ENCODE data around the gene IQCH.

The IQCH gene

GRCh38 chr15:67300266-67301025, 45.9 kb downstream of the IQCH start:
- no peak for DNase-seq (ENCODE audit: low read depth)

DNA sequence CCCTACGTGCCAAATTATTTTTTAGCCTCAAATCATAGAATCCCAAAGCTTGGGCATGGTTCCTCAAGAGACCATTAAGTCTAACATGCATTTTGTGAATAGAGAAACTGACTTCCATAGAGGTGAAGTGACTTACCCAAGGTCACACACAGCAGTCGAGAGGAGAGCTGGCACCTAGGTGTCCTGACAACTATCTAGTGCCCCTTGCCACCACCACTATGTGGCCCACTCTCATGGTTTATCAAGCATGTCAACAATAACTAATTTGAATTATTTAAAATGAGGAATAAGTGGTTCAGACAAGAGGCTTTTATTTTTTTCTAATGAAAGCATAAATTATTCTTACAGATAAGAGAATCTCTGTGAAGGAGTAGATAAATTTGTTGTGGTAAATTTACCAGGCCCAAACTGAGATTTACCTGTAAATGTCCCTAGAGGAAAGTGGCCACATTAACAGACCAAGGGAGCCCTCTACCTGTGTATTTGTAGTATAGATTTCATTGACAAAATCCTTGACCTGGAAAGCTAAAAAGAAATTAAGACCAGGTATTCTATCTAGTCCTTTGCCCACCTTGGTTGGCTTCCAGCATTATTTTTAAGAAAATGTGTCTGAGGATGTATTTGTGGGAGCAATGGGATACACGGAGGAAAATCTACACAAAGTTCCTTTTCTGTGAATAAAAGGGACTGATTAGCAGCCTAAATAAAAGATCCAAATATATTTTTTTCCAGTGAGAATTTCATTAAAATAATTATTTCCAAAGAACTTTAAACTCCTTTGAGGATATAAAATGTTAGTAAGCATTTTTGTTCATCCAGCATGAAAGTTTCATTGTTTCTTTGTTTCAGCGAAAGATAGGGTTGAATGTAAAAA, 49.1 kb downstream of the IQCH start:
- peak; percentile 35 for DNase-seq (ENCODE audit: low read depth)

DNA sequence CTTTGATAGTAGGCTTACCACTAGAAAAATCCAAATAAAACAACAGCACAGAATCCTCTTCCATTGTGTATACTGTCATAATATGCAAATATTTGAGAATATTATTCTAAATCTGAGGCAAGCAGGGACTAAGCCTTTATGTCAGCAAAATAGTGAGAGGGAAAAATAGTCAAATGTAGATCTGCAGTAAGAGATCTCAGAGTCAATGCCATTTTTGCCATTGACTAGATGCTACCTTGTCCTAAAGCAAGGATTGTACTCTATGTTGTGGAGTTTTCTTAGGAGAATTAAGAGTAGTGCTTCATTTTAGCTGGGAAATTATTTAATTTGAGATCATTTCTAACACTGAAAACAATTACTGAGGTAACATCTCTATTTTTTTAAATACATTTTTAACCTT, 50.2 kb downstream of the IQCH start:
- DNase-seq (ENCODE audit: low read depth): no peak

GRCh38 chr15:67305506-67305905, 50.9 kb downstream of the IQCH start:
- no peak for DNase-seq (ENCODE audit: low read depth)

GRCh38 chr15:67307156-67307555, 52.6 kb downstream of the IQCH start:
- no peak for DNase-seq (ENCODE audit: low read depth)

DNA sequence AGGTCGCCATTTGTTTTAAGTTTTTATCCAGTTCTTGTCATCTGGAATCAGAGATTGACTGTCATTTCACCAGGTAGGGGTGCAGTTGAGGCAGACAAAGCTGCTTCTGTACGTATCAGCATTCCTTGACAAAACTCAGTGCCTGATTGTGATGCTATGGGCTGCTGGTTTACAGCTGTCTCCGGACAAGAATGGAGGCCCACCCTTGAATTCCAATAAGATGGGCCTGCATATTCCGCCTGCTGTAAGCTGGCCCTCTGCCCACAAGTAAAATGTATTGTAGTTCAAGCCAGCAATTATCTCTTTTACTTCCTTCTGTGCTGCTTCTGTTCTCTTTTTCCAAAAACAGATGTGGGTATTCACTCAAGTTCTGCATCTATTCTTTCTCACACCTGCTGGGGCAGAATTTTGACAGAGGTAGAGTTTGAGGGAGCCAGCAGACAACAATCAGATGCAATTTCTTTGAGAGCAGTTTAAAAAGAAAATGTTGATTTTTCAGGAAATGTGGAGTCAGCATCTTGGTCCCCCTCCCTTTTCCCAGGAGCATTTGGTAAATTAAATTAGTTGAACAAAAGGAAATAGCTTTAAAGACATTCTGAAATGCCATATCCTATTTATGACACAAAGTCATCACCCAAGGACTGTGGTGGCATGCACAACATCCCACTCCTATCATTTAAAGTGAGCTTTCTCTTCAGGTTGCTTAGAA, 53.5 kb downstream of the IQCH start:
- DNase-seq (ENCODE audit: low read depth): no peak

DNA sequence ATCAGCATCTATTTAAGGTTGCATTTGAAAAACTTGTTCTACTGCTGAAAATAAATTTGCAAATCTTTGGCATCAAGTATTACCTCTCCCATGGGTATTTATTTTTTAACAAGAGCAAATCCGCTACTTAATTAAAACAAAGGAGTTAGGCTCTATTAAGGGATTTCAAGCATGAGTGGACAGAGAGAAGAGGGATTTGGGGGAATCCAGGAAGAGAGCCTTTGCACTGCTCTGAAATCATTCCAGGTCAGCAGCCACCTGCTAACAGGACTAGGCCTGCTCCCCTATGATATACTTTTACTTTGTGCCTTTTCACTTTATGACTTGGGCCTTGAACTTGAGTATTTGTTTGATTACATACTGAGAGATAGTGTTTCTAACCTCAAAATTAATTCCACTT, 57.1 kb downstream of the IQCH start:
- no peak for DNase-seq (ENCODE audit: low read depth)

GRCh38 chr15:67319961-67320360, 65.4 kb downstream of the IQCH start:
- no peak for DNase-seq (ENCODE audit: low read depth)

DNA sequence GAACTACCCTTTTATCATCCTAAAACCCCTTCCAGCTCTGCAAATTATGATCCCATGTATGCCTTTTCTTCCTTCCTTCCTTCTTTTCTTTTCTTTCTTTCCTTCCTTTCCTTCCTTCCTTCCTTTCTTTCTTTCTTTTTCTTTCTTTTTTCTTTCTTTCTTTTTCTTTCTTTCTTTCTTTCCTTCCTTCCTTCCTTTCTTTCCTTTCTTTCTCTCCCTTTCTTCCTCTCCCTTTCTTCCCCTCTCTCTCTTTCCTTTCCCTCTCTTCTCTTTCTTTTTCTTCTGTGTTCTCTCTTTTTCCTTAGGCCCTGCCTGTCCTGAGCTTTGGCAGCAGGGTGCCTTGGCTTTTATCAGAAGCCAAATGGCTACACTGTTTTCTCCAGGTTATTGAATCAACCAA, 66.8 kb downstream of the IQCH start:
- no peak for DNase-seq (ENCODE audit: low read depth)

GRCh38 chr15:67322481-67322880, 67.9 kb downstream of the IQCH start:
- no peak for DNase-seq (ENCODE audit: low read depth)

DNA sequence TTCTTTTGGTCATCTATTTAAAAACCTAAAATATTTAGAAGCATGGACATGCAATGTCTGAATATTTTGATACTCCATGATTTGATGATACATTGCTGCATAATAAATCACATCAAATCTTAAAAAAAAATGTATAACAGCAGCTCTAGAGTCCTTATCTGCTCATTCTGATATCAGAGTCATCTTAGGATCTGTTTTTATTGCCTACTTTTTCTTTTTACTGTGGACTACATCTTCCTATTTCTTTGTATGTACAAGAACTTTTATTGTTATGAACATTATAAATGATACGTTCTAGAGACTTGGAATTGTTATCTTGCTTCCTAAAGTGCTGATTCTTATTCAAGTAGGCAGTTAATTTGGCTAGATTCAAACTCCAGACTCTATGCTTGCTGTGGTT, 72.7 kb downstream of the IQCH start:
- no peak for DNase-seq (ENCODE audit: low read depth)

- no peak for DNase-seq (ENCODE audit: low read depth)
Observed at GRCh38 chr15:67327737-67328136, 73.2 kb downstream of the IQCH start.

DNA sequence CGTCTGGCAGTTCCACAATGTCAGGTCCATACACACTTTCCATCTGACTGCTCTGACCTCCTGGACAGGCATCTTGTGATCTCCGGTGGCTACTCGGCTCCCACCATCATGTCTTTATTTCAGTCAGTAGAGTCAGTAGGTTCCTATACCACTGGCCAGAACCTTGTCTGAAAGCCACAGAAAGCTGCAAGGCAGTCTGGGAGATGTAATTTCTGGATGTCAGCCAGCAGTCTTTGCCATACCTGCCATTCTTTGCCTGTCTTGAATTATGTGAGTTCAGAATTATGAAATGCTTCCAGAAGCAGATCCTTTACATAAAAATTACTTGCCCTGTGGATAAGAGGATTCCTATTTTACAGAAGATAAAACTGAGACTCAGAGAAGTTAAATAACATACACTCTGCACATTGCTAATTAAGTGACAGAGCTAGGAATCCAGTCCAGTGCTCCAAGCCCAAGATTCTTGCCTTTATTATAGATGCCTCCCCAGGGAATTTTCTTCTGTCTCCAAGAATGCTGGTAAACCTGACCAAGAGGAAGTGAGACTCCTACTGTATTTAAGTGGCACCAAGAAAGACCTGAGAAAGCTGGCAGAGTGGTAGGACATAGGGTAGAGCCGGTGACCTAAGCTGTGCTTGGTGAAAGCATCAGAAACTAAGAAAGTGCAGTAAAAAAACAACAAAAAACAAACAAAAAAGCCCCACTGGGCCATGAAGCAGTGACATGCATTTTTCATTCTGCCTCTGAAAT, 75.6 kb downstream of the IQCH start:
- DNase-seq (ENCODE audit: low read depth): no peak

- DNase-seq (ENCODE audit: low read depth): no peak
Observed at GRCh38 chr15:67331676-67332075, 77.1 kb downstream of the IQCH start.

GRCh38 chr15:67335026-67335425, 80.4 kb downstream of the IQCH start:
- DNase-seq (ENCODE audit: low read depth): no peak

- DNase-seq (ENCODE audit: low read depth): no peak
Observed at GRCh38 chr15:67335534-67336222, 81.1 kb downstream of the IQCH start.

GRCh38 chr15:67340630-67341029, 86.0 kb downstream of the IQCH start:
- no peak for DNase-seq (ENCODE audit: low read depth)

- no peak for DNase-seq (ENCODE audit: low read depth)
Observed at GRCh38 chr15:67341539-67341938, 87.0 kb downstream of the IQCH start.

DNA sequence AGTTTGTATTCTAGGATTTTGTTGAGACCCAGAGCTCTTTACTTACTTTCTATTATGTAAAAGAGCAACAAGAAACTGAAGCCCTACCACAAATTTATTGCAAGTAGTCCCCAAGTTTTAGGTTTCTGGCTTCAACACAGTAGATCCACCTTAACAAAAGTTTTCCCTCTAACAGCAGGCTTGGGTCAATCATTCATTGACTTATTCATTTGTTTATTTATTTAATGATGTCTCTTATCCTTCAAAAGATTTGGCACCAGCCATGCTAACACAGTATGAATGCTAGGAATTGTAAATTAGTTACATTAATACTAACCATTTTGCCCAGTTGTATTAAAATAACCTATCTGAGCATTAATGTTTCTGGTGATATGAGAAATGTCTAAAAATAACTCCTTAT, 88.6 kb downstream of the IQCH start:
- no peak for DNase-seq (ENCODE audit: low read depth)

DNA sequence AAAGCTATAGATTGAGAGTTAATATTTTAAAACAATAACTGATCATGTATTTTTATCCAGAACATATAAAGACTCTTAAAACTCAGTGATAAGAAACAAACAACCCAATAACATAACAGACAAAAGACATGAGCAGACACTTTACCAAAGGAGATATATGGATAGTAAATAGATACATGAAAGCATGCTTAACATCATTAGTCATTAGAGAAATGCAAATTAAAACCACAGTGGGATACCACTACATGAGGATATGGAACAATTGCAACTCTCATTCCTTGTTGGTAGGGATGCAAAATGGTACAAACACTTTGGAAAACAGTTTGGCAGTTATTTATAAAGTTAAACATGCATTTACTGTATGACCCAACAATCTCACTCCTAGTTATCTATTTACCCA, 95.0 kb downstream of the IQCH start:
- DNase-seq (ENCODE audit: low read depth): no peak

GRCh38 chr15:67350042-67350441, 95.5 kb downstream of the IQCH start:
- no peak for DNase-seq (ENCODE audit: low read depth)

All from HS-27A (cell line).